Measurements from ENCODE around the gene GCKR.

The GCKR gene

GRCh38 chr2:27496357-27497287 lies at the start of gene GCKR:
GCKR (plus strand) TSS chr2:27496839; CDS start chr2:27496905, 66 bp downstream.
- DNase-seq = no peak

GRCh38 chr2:27448381-27448780 lies 48.3 kb upstream of the GCKR start:
- no peak for DNase-seq

- no peak for DNase-seq
Measured at GRCh38 chr2:27451095-27451494, 45.5 kb upstream of the GCKR start.

DNA sequence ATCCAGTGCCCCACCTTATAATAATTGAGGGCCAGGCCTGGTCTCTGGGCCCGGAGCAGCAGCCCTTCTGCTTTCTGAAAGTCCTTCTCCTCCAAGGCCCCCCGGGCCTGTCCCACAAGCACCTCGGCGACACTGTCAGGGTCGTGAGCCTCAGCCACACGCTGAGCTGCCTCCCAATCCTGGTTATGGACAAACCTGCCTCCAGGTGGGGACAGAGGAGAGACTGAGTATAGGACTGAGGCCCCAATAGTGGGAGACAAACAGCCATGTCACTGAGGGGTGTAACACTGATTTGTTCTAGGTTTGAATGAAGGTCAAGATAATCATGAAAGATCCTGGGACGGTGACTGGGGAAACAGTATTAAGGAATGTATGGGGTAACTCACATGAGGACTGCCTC lies 42.7 kb upstream of the GCKR start:
- no peak for DNase-seq

GRCh38 chr2:27461118-27461517 lies 35.5 kb upstream of the GCKR start:
- no peak for DNase-seq

GRCh38 chr2:27464443-27464842 lies 32.2 kb upstream of the GCKR start:
- no peak for DNase-seq

DNA sequence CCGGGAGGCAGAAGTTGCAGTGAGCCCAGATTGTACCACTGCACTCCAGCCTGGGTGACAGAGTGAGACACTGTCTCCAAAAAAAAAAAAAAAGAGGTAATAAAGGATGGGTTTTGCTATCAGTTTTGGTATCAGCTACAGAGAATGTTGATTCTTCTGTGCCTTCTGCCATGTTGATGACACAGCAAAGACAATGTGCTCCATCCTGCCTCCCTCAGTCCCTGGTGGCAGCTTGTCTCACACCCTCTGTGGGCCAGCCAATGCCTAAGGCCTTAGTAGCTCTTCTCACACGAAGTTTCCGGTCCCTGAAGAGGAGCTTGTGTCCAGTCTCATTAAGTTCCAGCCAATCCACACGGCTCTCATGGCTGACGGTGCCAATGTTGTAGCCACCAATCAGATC lies 24.7 kb upstream of the GCKR start:
- no peak for DNase-seq

DNA sequence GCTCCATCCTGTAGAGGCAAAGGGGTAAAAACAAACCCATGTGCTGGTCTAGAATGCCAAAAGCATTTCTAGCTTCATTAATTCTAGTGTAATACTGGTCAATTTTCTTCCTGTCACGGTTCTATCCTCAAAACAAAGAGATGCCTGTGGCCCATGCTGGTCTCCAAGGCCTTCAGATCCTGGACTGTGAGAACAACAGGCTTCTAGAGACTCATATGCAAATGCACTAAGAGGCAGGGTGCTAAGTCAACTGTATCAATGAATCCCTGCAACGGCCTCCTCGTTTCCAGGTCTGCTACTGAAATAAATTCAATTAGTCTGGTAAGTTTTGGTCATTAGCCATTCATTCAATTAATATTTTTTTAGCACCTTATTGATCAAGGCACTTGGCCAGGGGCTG lies 11.1 kb upstream of the GCKR start:
- DNase-seq = no peak

GRCh38 chr2:27489118-27489497 lies 7.5 kb upstream of the GCKR start:
- no peak for DNase-seq

GRCh38 chr2:27489498-27490397 lies 6.9 kb upstream of the GCKR start, which contains the start of gene IFT172:
IFT172 (minus strand) TSS chr2:27489743; CDS start chr2:27489653, 90 bp downstream.
- DNase-seq = no peak

DNA sequence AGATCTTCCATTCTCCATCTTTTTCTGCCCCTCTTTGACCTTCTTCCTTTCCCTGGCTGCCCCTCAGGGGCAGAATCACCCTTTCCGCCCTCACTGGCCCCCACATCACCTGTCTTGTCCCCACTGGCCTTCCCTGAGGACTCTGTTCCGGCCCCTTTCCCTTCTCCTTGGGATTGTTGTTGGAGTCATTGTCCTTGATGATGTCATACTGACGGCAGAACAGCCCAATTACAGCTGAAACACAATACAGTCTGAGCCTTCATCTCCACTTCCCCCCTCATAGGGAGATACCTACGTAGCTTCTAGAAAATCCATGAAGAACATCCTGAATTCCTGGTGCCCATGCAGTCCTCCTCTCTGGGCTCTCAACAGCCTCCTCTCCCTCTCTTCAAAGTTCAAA lies 4.1 kb upstream of the GCKR start:
- DNase-seq = no peak

GRCh38 chr2:27493948-27494283 lies 2.7 kb upstream of the GCKR start:
- no peak for DNase-seq

DNA sequence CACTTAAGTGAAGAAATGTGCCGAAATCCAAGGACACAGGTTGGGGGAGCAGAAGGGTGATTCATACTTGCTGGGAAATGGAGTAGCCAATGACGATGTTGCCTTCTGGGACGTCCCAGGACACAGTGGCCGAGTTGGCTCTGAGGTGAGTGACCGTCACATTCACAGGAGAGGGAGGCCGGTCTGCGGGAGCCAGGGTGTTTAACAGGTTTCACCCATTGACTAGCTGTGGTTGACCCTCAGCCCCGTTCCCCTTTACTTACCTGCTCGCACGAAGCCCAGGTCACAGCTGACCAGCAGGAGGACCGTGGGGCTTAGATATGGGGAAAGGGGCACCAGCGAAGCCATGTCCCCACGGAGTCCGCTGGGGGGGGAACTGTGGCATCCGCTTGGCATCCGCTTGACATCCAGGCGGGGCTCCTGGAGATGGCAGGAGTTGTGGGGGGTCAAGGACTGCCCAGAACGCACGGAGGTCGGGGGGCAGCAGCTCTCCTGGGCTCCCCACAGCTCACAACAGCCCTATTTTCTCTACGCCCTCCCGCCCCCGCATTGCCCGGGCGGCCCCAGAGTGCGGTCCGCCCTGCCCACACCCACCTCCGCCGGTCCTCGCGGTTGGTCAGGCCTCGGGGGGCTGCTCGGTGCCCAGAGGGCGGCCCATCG lies 2.2 kb upstream of the GCKR start:
- DNase-seq = no peak

DNA sequence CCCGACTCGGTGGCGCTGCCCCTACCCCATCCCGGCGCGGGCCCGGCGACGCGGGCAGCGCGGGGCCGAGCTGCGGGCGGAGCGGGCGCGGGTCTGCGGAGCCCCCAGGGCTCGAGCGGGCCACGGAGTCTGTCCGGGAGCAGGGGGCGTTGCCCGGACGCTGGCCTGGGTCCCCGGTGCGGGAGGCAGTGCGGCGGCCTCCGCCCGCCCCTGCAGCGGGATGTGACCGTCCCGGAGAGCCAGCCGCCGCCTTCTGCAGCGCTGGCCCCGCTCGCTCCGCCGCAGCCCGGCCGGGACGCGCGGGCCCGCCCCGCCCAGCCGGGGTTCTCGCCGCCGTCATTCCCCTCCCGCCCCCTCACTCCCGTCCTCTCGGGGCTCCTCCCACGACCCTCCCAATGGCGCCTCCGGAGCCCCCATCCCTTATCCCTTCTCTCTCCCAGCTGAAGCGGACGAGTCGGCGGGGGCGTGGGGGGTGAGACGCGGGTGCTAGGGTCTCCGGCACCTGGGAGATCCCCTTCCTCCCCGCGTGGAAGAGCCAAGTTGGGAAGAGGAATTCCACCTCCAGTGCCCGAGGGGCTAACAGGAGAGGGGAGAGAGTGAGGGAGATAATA lies 1.6 kb upstream of the GCKR start, which contains the start of gene FNDC4:
Gene FNDC4, minus strand, starts transcription at position 257 of the 611 bp plus-strand sequence. CDS start 521 bp downstream, outside the sequence.
- DNase-seq = no peak

GRCh38 chr2:27495840-27496356 lies 741 bp upstream of the GCKR start:
- DNase-seq = no peak

- DNase-seq = no peak
Measured at GRCh38 chr2:27497288-27497627, 619 bp downstream of the GCKR start.

GRCh38 chr2:27498975-27499374 lies 2.3 kb downstream of the GCKR start:
- DNase-seq = no peak

DNA sequence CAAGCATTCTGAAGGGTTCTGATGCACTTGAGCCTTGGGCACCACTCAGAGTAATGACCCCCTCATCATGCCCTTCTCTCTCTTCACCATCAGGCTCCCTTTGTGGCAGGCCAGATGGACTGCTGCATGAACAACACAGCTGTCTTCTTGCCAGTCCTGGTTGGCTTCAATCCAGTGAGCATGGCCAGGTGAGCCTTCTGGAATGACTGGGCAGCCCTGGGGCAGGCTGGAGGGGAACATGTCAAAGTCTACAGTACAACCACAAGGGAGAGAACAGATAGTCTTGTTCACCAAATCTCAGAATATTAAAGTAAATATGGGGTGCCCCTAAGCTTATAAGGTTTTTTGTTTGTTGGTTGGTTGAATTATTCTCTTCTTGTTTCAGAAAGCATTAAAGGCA lies 4.4 kb downstream of the GCKR start:
- no peak for DNase-seq

DNA sequence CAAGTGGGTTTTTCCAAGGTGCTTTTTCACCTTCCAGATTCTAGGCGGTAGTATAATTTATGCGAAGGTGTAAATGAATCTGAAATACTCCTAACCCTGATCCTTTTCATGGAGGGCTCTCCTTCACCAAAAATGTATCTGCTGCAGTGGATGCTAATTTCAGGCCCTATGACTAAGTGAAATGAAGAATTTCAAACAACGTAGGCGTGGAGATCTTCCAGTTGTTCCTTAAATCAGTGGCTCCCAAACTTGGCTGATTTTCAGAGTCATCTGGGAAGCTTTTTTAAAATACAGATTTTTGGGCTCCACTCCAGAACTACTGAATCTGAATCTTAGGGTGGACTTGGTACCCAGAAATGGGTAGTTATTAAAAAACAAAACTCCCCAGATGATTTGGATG lies 5.5 kb downstream of the GCKR start:
- no peak for DNase-seq

DNA sequence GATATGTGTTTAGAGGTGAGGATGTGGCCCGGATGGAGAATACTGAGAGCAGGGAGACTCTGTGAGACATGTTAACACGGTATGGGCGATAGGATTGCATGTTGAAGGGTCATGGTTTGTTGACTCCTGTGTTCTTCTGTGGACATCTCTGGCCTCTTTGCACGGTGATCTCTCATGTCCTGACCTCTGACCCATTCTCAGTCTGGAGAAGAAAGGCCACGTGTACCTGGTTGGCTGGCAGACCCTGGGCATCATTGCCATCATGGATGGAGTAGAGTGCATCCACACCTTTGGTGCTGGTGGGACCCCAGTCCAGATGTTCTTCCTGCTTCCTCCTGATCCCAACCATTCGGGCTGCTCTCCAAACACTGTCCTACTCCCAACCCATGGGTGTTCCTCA lies 9.9 kb downstream of the GCKR start:
- no peak for DNase-seq

GRCh38 chr2:27507293-27507692 lies 10.7 kb downstream of the GCKR start:
- DNase-seq = no peak

- no peak for DNase-seq
Measured at GRCh38 chr2:27509326-27509725, 12.7 kb downstream of the GCKR start.
